Effector memory CD8-positive, alpha-beta T cell (primary cell): ENCODE data around the gene PIEZO1.
A peak's percentile ranks its signal among the peaks of the same experiment; 100 is the strongest.
"Not testable (repeated sequence)": the region's sequence is repeated elsewhere in the genome, so short reads cannot be mapped to it uniquely, and the experiment has no call there.

Experiments
- ATAC-seq: fragments of 150-1000 bp; cut with Tn5 transposase; replicated peaks from 2 replicates; pipeline ENCODE4 v1.10.0; 2021; ENCODE audit warnings: mild to moderate bottlenecking, moderate library complexity
- DNase-seq, 3 experiments: peaks; one replicate each; pipeline ENCODE4 v3.0.0; 2021
- H3K27ac Mint-ChIP-seq, 2 donors: one replicate each; pipeline ENCODE4 v1.8.0; 2022; ENCODE audit warnings: mild to moderate bottlenecking in 2 of 2, mixed read lengths in 2 of 2, moderate library complexity in 2 of 2
- H3K27me3 Mint-ChIP-seq, 2 donors: one replicate each; pipeline ENCODE4 v1.8.0; 2022; ENCODE audit warnings: mixed read lengths in 2 of 2
- H3K36me3 Mint-ChIP-seq: one replicate; pipeline ENCODE4 v1.8.0; 2022; ENCODE audit warnings: mild to moderate bottlenecking, moderate library complexity, mixed read lengths; ENCODE audit not compliant: insufficient read depth
- H3K4me1 Mint-ChIP-seq, 2 donors: one replicate each; pipeline ENCODE4 v1.8.0; 2022; ENCODE audit warnings: low read depth in 2 of 2, mixed read lengths in 2 of 2
- H3K4me3 Mint-ChIP-seq, 2 donors: one replicate each; pipeline ENCODE4 v1.8.0; 2022; ENCODE audit warnings: mild to moderate bottlenecking in 2 of 2, mixed read lengths in 2 of 2, moderate library complexity in 2 of 2
- H3K9me3 Mint-ChIP-seq, 2 donors: one replicate each; pipeline ENCODE4 v1.8.0; 2022; ENCODE audit warnings: mixed read lengths in 2 of 2

Gene PIEZO1

GRCh38 chr16:88777471-88778270, 7.3 kb downstream of the PIEZO1 start:
- H3K4me3 Mint-ChIP-seq = peak overlapping the region in 1 of 2 donors; percentile 75
- DNase-seq (no peak), ATAC-seq (no peak)
- no peaks in the 10 kb centered on the region for H3K27me3 Mint-ChIP-seq
- H3K36me3 Mint-ChIP-seq = peaks cover 31% of the 10 kb centered on the region
- H3K27ac Mint-ChIP-seq = peak overlapping the region; percentile 58 to 91
- no peaks in the 10 kb centered on the region for H3K9me3 Mint-ChIP-seq
- H3K4me1 Mint-ChIP-seq = peaks cover 49 to 67% of the 10 kb centered on the region in 2 donors

- Mint-ChIP-seq H3K27me3 (no peaks in the 10 kb centered on the region), H3K4me3 (no peak overlapping the region), H3K4me1 (peaks cover 31 to 51% of the 10 kb centered on the region in 2 donors), H3K27ac (peak overlapping the region; percentile 72 to 92), H3K36me3 (peaks cover 20% of the 10 kb centered on the region), H3K9me3 (no peaks in the 10 kb centered on the region)
- no peak for ATAC-seq
- no peak for DNase-seq
Observed at GRCh38 chr16:88775825-88776224, 9.2 kb downstream of the PIEZO1 start.

- ATAC-seq (no peak), DNase-seq (no peak)
- peak overlapping the region; percentile 69 to 92 for H3K27ac Mint-ChIP-seq
- H3K36me3 Mint-ChIP-seq = peaks cover 19% of the 10 kb centered on the region
- H3K4me3 Mint-ChIP-seq = no peak overlapping the region
- no peaks in the 10 kb centered on the region for H3K9me3 Mint-ChIP-seq
- H3K27me3 Mint-ChIP-seq = no peaks in the 10 kb centered on the region
- peaks cover 22 to 44% of the 10 kb centered on the region in 2 donors for H3K4me1 Mint-ChIP-seq
Observed at GRCh38 chr16:88774544-88775393, 10.3 kb downstream of the PIEZO1 start.

DNA sequence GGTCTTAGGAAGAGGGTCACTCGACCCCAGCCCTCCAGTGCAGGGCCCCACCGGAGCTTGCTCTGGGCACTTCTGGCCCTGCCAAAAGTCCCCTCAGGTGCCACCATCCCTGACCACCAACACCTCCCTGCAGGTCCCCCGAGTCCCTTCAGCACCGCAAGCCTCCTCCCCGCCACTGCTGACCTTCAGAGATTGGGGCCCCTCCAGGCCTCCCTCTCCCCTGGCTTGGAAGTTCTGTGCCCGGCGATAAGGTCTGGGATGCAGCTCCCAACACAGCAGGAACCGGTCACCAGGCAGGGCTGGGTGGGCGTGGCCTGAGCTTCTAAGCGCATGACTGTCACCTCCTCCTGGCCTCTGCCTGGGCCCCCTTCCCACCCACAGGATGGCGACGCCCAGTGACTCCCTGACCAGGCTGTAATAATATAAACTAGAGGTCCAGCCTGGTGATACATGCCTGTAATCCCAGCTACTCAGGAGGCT, 11.2 kb downstream of the PIEZO1 start:
- H3K27me3 Mint-ChIP-seq = no peaks in the 10 kb centered on the region
- H3K9me3 Mint-ChIP-seq = no peaks in the 10 kb centered on the region
- H3K4me3 Mint-ChIP-seq = peak overlapping the region in 1 of 2 donors; percentile 42
- H3K36me3 Mint-ChIP-seq = peaks cover 27% of the 10 kb centered on the region
- peaks cover 27 to 47% of the 10 kb centered on the region in 2 donors for H3K4me1 Mint-ChIP-seq
- H3K27ac Mint-ChIP-seq = peak overlapping the region; percentile 85 to 92
- ATAC-seq (no peak), DNase-seq (no peak)

- peaks cover 23 to 41% of the 10 kb centered on the region in 2 donors for H3K4me1 Mint-ChIP-seq
- peaks cover 23% of the 10 kb centered on the region for H3K36me3 Mint-ChIP-seq
- H3K27me3 Mint-ChIP-seq = no peaks in the 10 kb centered on the region
- peak overlapping the region; percentile 85 to 92 for H3K27ac Mint-ChIP-seq
- no peaks in the 10 kb centered on the region for H3K9me3 Mint-ChIP-seq
- no peak overlapping the region for H3K4me3 Mint-ChIP-seq
- DNase-seq (no peak), ATAC-seq (no peak)
Observed at GRCh38 chr16:88772871-88773811, 11.9 kb downstream of the PIEZO1 start.

- not testable (repeated sequence) for H3K4me3 Mint-ChIP-seq, DNase-seq, H3K27ac Mint-ChIP-seq, H3K27me3 Mint-ChIP-seq, H3K9me3 Mint-ChIP-seq, ATAC-seq
- peaks cover 28 to 42% of the 10 kb centered on the region in 2 donors for H3K4me1 Mint-ChIP-seq
- H3K36me3 Mint-ChIP-seq = peaks cover 11% of the 10 kb centered on the region
Observed at GRCh38 chr16:88771781-88772180, 13.2 kb downstream of the PIEZO1 start.

- Mint-ChIP-seq H3K36me3 (peaks cover 11% of the 10 kb centered on the region), H3K4me1 (peaks cover 26 to 41% of the 10 kb centered on the region in 2 donors), H3K27me3 (no peaks in the 10 kb centered on the region), H3K4me3 (peak overlapping the region in 1 of 2 donors; percentile 54), H3K9me3 (no peaks in the 10 kb centered on the region), H3K27ac (peak overlapping the region; percentile 35 to 55)
- DNase-seq (no peak), ATAC-seq (no peak)
Observed at GRCh38 chr16:88771294-88771772, 13.7 kb downstream of the PIEZO1 start.

GRCh38 chr16:88770461-88771293, 14.3 kb downstream of the PIEZO1 start:
- Mint-ChIP-seq H3K9me3 (no peaks in the 10 kb centered on the region), H3K36me3 (peaks cover 11% of the 10 kb centered on the region), H3K4me3 (peak overlapping the region in 1 of 2 donors; percentile 54), H3K27ac (peak overlapping the region; percentile 35 to 88), H3K27me3 (no peaks in the 10 kb centered on the region), H3K4me1 (peaks cover 29 to 47% of the 10 kb centered on the region in 2 donors)
- ATAC-seq = peak; percentile 89
- DNase-seq = peak in 2 of 3 experiments; percentile 57 to 59

GRCh38 chr16:88769617-88770460, 15.2 kb downstream of the PIEZO1 start:
- Mint-ChIP-seq H3K9me3 (no peaks in the 10 kb centered on the region), H3K27ac (peak overlapping the region; percentile 41 to 88), H3K4me1 (peaks cover 30 to 46% of the 10 kb centered on the region in 2 donors), H3K4me3 (peak overlapping the region in 1 of 2 donors; percentile 54), H3K27me3 (no peaks in the 10 kb centered on the region), H3K36me3 (peaks cover 11% of the 10 kb centered on the region)
- DNase-seq (no peak), ATAC-seq (peak; percentile 11)

GRCh38 chr16:88768071-88768783, 16.8 kb downstream of the PIEZO1 start:
- ATAC-seq (no peak), DNase-seq (no peak)
- Mint-ChIP-seq H3K27ac (peak overlapping the region in 1 of 2 donors; percentile 89), H3K36me3 (peaks cover 10% of the 10 kb centered on the region), H3K4me1 (peaks cover 36 to 42% of the 10 kb centered on the region in 2 donors), H3K9me3 (no peaks in the 10 kb centered on the region), H3K27me3 (no peaks in the 10 kb centered on the region), H3K4me3 (no peak overlapping the region)

DNA sequence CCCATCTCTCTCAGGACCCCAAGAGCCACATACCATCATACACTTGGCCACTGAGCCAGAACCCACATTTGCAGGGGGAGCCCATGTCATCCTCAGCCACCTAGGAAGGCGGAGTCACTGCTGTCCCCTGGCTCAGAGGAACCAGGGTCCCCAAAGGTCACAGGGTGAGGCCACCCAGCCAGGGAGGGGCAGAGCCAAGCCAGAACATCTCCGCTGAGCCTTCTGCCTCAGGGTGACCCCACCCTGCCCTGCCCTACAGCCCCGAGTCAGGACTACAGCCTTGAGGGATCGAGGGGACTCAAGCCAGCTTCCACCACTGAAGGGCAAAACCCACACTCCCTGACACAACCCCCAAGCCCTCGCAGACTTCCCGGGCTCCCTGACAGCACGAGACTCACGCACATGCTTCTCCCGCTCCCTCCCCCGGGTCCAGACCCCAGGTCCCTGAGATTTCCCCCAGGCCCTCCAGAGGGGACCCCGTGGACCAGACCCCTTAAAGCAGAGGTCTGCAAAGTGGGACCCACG, 17.4 kb downstream of the PIEZO1 start:
- Mint-ChIP-seq H3K27ac (peak overlapping the region; percentile 89 to 93), H3K4me1 (peaks cover 35 to 37% of the 10 kb centered on the region in 2 donors), H3K27me3 (no peaks in the 10 kb centered on the region), H3K36me3 (peaks cover 10% of the 10 kb centered on the region), H3K9me3 (no peaks in the 10 kb centered on the region), H3K4me3 (peak overlapping the region; percentile 4 to 50)
- no peak for DNase-seq
- no peak for ATAC-seq
